ENCODE results near the gene ANKRD6. TPM values are rescaled to one million over a fixed set of nuclear protein-coding genes. Genes with fewer than 3 reads are reported as not detected.

The ANKRD6 gene
- total and polyA plus RNA-seq, 11 donors = 3.5 to 14.1 (median 10.2) TPM

DNA sequence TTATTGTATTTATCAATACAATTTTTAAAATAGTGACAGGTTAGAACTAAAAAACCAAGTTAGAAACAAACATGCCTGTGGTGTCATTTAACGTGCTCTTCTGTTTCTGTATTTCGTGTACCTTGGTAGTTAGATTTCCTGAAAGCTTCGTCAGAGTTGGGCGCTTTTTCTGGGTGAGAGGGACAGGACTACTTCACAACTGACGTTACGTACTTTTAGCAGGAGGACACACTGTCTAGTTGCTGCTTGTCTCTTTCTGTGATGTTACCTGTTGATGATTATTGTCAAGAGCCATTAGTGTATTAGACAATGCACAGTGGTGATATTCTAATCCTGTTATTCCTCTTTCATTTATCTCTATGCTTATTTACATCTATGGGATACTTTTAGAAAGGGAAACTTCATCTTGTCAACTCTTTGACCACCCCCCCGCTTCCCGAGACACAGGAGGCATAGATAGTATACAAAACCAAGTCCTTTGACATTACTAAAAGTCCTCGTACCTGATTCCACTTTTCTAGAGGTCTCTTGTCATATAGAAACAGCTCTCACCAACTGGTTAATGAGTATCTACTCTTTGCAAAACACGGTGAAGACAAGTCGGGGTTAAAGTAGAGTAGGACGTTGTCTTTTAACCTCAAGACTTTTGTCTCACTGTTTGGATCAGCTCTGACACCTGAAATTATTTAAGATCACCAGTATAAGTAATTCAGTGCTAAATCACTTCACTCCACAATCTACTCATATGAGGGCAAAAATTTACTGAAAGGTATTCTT, 109.3 kb downstream of the ANKRD6 start:
- TF ChIP-seq POLR2A (IDR thresholded peaks at IDR 0.05) = no peak
- TF ChIP-seq, protein P1, sequence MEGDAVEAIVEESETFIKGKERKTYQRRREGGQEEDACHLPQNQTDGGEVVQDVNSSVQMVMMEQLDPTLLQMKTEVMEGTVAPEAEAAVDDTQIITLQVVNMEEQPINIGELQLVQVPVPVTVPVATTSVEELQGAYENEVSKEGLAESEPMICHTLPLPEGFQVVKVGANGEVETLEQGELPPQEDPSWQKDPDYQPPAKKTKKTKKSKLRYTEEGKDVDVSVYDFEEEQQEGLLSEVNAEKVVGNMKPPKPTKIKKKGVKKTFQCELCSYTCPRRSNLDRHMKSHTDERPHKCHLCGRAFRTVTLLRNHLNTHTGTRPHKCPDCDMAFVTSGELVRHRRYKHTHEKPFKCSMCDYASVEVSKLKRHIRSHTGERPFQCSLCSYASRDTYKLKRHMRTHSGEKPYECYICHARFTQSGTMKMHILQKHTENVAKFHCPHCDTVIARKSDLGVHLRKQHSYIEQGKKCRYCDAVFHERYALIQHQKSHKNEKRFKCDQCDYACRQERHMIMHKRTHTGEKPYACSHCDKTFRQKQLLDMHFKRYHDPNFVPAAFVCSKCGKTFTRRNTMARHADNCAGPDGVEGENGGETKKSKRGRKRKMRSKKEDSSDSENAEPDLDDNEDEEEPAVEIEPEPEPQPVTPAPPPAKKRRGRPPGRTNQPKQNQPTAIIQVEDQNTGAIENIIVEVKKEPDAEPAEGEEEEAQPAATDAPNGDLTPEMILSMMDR (IDR thresholded peaks at IDR 0.05) = no peak
- Histone ChIP-seq H3K4me3 (no peak overlapping the region), H3K36me3 (no peaks in the 10 kb centered on the region), H3K4me1 (peaks cover 0 to 5% (median 0%) of the 10 kb centered on the region in 12 donors), H3K9me3 (no peaks in the 10 kb centered on the region), H3K27me3 (no peaks in the 10 kb centered on the region), H3K27ac (no peak overlapping the region)
- DNase-seq = no peak
- intact Hi-C loops (cut with DNase I) = no loop called here
- ATAC-seq = no peak
- 91 to 94% (median 93%) methylated on average over 12 of the region's 12 CpGs for WGBS, 4 donors

DNA sequence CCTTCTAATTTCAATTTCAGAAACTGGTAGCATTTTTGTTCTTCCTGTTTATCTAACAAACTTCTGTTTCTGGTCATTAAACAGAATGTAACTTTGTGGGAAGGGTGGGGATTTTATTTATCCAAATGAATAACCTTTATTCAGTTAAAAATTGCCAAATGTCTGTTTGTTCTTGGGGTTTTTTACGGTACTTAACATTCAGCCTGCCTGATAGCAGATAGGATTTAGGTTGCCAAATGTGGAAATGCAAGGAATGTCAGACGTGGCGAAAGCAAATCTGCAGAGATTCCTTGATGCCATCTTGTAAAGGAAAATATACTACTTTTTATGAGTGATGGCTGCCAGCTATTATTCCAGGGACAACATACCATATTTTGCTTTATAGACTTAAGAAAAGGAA, 109.9 kb downstream of the ANKRD6 start:
- Histone ChIP-seq H3K4me3 (no peak overlapping the region), H3K9me3 (no peaks in the 10 kb centered on the region), H3K4me1 (peaks cover 0 to 5% (median 0%) of the 10 kb centered on the region in 12 donors), H3K36me3 (no peaks in the 10 kb centered on the region), H3K27me3 (no peaks in the 10 kb centered on the region), H3K27ac (no peak overlapping the region)
- 72 to 85% (median 74%) methylated on average over 3 of the region's 3 CpGs for WGBS, 4 donors
- DNase-seq = no peak
- TF ChIP-seq, protein P1 (IDR thresholded peaks at IDR 0.05) = no peak
- no peak for TF ChIP-seq POLR2A (IDR thresholded peaks at IDR 0.05)
- intact Hi-C loops (cut with DNase I) = no loop called here
- ATAC-seq = no peak

DNA sequence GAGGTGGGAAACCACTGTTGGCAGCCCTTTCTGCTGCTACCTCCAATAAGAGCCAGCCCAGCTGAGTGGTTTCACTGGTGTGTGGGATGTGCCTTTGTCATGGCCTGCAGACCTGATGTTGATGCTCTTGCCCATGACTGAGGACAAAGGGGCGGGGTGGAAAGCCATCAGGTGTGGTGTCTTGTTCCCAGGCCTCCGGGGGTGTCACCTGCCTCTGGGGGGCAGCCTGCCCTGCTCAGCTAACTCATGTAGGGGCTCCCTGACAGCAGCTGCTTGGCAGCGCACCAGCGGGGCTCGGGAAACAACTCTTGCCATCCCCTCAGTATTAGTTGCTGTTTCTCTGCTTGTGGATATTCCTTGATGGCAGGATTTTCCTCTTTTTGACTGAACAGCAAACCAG, 114.3 kb downstream of the ANKRD6 start:
- intact Hi-C loops (cut with DNase I) = no loop called here
- Histone ChIP-seq H3K27me3 (no peaks in the 10 kb centered on the region), H3K4me3 (no peak overlapping the region), H3K4me1 (peaks cover 0 to 9% (median 0%) of the 10 kb centered on the region in 12 donors), H3K36me3 (no peaks in the 10 kb centered on the region), H3K27ac (no peak overlapping the region), H3K9me3 (no peaks in the 10 kb centered on the region)
- no peak for ATAC-seq
- no peak for TF ChIP-seq POLR2A (IDR thresholded peaks at IDR 0.05)
- TF ChIP-seq, protein P1 (IDR thresholded peaks at IDR 0.05) = no peak
- WGBS, 4 donors = 74 to 86% (median 84%) methylated on average over 5 of the region's 5 CpGs
- DNase-seq = no peak

DNA sequence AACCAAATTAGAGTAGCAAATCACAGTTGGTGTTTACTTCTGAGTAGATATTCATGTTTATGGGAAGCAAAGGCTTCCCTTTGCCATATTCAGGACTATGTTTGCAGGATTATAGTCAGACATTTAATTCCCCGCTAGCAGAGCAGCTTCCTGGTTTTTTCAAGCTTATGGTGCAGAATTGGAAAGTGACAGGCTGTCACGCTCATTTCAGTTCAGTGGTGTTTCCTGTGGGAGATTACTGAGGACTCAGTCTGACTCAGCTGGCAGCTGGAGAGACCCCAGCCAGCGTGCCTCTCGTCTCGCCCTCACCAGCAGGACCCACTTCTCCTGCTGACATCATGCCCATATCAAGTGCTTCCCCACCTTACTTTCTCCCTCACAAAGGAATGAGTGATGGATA, 120.5 kb downstream of the ANKRD6 start:
- no peak for ATAC-seq
- Histone ChIP-seq H3K4me1 (peaks cover 0 to 6% (median 0%) of the 10 kb centered on the region in 12 donors), H3K9me3 (peaks cover 0 to 13% (median 0%) of the 10 kb centered on the region in 12 donors), H3K27me3 (no peaks in the 10 kb centered on the region), H3K36me3 (no peaks in the 10 kb centered on the region), H3K4me3 (no peak overlapping the region), H3K27ac (no peak overlapping the region)
- no peak for TF ChIP-seq POLR2A (IDR thresholded peaks at IDR 0.05)
- TF ChIP-seq, protein P1 (IDR thresholded peaks at IDR 0.05) = no peak
- no peak for DNase-seq
- intact Hi-C loops (cut with DNase I) = no loop called here
- WGBS, 4 donors = 76 to 90% (median 78%) methylated on average over 5 of the region's 5 CpGs

All from heart left ventricle (tissue), 16 donors.